ENCODE measurements around the gene HSFX1. TPM values are rescaled to one million over a fixed set of nuclear protein-coding genes. Genes with fewer than 3 reads are reported as not detected.
A peak's percentile ranks its signal among the peaks of the same experiment; 100 is the strongest.
"Not testable (repeated sequence)": the region's sequence is repeated elsewhere in the genome, so short reads cannot be mapped to it uniquely, and the experiment has no call there.

HSFX1 gene, protein sequence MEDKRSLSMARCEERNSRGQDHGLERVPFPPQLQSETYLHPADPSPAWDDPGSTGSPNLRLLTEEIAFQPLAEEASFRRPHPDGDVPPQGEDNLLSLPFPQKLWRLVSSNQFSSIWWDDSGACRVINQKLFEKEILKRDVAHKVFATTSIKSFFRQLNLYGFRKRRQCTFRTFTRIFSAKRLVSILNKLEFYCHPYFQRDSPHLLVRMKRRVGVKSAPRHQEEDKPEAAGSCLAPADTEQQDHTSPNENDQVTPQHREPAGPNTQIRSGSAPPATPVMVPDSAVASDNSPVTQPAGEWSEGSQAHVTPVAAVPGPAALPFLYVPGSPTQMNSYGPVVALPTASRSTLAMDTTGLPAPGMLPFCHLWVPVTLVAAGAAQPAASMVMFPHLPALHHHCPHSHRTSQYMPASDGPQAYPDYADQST
- total RNA-seq: 0.35 and 2.2 TPM in 2 replicates

- not testable (repeated sequence) for DNase-seq (ENCODE audit: low read depth)
Observed at GRCh38 chrX:149773768-149774167, at the start of gene HSFX1. Gene HSFX1 (plus strand): TSS chrX:149774068. CDS start chrX:149774682, 614 bp downstream.

- not testable (repeated sequence) for DNase-seq (ENCODE audit: low read depth)
Observed at GRCh38 chrX:149727308-149727707, 46.6 kb upstream of the HSFX1 start.

GRCh38 chrX:149742269-149742668 lies 31.6 kb upstream of the HSFX1 start:
- DNase-seq (ENCODE audit: low read depth): not testable (repeated sequence)

DNA sequence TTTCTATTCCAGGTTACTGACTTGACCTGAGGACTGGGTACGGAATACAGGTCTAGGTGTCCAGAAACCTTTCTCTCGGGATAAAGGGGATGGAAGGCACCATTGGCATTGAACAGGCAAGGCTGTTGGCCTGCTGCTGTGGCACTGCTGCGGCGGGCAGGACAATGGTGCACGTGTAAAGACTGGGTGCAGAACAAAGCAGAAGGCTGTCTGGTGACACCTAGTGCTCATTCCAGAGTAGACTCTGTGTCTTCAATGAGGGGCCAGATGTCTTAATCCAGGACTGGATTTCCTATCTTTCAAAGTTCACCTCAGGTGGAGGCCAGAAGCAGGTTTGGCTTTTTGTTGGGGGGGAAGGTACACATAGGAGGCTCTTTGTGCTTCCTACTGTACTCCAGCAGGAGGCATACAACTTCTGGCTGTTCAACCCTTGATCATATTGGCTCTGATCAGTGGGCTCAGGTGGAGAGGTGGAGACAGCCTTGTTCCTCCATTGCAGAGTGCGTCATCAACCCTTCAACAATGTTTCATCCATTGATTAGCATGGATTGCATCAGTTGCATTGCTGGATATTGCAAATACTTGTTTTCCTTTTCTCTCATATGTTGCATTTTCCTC lies 27.4 kb upstream of the HSFX1 start:
- not testable (repeated sequence) for DNase-seq (ENCODE audit: low read depth)

- DNase-seq (ENCODE audit: low read depth): no peak
Observed at GRCh38 chrX:149757206-149758067, 16.4 kb upstream of the HSFX1 start.

- DNase-seq (ENCODE audit: low read depth): no peak
Observed at GRCh38 chrX:149758068-149758714, 15.7 kb upstream of the HSFX1 start.

DNA sequence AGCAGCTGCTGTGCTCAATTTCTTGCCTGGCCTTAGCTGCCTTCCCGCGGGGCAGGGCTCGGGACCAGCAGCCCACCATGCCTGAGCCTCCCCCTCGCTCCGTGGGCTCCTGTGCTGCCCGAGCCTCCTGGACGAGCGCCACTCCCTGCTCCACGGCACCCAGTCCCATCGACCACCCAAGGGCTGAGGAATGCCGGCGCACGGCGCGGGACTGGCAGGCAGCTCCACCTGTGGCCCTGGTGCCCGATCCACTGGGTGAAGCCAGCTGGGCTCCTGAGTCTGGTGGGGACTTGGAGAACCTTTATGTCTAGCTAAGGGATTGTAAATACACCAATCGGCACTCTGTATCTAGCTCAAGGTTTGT lies 15.2 kb upstream of the HSFX1 start:
- DNase-seq (ENCODE audit: low read depth): not testable (repeated sequence)

DNA sequence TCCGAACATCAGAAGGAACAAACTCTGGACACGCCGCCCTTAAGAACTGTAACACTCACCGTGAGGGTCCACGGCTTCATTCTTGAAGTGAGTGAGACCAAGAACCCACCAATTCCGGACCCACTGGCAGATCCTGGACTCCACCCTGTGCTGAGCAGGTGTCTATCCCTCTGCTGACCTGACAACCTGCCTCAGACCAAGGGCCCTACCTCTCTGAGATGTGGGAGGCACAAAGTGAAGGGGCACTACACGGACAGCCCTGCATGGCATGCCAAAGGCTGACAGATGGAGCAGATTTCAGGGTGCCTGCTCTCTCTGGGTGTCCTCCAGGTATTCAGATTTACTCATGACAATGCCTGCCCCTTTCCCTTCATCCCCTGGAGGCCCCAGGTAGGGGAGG lies 14.0 kb upstream of the HSFX1 start:
- DNase-seq (ENCODE audit: low read depth): no peak

GRCh38 chrX:149760965-149761364 lies 12.9 kb upstream of the HSFX1 start:
- DNase-seq (ENCODE audit: low read depth): no peak

DNA sequence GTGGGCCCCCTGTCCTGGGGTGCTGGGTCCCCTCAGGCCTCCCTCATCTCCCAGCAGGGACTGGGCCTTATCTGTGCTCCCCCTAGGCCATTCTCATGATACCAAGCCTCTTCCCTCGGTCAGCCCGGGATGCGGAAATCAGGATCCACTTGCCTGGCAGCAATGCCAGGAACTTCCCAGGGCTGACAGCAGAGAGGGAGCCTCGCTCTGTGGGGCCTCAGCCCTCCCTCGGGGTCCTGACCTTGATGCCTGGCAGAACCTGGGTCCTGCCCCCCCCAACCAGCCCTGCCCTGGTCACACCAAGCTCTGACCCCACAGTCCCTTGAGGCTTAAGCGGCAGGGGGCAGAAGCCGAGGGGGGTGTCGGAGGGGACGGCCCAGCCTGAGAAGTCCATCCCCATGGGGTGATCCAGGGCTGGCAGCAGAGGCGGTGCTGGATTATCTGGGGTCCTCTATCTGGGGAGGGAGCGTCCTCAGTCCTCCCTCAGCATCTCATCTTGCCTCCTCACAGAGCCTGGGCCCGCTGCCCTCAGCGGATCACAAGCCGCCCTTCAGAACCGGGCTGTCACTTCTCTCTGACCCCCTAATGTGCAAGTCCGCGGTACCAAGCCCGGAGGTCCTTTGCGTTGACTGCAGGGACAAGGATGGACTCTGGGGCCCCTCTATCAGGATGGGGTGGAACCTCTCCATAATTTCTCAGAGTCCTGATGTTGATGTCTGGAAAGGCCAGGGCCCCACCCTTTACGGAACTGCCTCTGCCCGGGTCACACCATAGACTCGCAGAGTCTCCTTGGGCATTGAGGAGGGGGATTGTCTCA lies 11.8 kb upstream of the HSFX1 start:
- DNase-seq (ENCODE audit: low read depth): not testable (repeated sequence)

GRCh38 chrX:149762696-149763614 lies 10.9 kb upstream of the HSFX1 start:
- DNase-seq (ENCODE audit: low read depth): no peak

GRCh38 chrX:149770344-149770743 lies 3.5 kb upstream of the HSFX1 start:
- DNase-seq (ENCODE audit: low read depth): not testable (repeated sequence)

- not testable (repeated sequence) for DNase-seq (ENCODE audit: low read depth)
Observed at GRCh38 chrX:149773026-149773425, 842 bp upstream of the HSFX1 start.

DNA sequence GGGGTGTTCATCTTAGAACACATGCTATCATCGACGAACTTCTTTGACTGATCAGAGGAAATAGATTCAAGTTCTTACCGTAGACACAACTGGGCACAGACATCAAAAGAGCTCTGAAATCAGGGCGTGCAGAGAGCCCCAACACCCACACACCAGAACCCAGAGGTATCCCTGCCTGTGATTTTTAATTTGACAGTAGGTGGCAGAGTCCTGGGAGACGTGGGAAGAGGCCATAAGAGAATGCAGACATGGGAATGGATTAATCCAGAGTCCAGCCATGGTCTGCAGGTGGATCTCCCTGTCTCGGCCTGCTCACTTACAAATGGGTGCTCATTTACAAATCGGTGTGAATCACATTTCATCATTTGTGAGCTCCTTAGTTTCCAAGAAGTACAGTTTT lies 4.1 kb downstream of the HSFX1 start:
- DNase-seq (ENCODE audit: low read depth): not testable (repeated sequence)

DNA sequence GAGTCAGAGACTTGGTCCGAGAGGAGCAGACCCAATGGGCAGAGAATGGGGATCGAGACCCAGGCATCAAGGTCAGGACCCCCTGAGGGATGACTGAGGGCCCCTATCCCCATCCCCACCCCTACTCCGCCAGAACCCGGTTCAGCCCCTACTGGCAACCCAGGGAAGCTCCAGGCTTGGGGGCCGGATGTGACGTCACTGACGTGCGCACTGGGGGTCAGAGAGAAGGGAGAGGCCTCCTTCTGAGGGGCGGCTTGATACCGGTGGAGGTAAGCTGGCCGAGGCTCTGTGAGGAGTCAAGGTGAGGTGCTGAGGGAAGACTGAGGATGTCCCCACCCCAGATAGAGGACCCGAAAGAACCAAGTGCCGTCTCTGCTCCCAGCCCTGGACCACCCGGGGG lies 7.9 kb downstream of the HSFX1 start, which contains the start of gene MAGEA9:
Gene MAGEA9 (plus strand): TSS at position 204 of the 400 bp plus-strand sequence. CDS start 4,281 bp downstream, outside the sequence.
- not testable (repeated sequence) for DNase-seq (ENCODE audit: low read depth)

DNA sequence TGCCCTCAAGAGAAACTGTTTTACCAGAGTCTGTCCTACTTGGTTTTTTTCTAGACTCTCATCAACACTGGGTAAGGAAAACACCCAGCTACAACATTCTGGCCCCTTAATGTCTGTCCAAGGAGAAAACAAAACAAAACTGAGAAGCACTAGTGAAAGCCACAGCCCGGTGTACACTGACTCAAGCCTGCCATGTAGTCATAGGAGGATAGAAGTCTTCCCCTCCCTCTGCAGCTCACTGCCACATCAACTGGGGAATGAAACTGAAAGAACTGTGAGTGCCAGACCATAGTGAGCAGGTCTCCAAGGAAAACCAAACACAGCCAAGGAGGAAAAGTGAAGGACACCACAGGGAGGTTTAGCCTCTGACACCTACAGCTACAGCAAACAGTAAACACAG lies 21.7 kb downstream of the HSFX1 start:
- not testable (repeated sequence) for DNase-seq (ENCODE audit: low read depth)

DNA sequence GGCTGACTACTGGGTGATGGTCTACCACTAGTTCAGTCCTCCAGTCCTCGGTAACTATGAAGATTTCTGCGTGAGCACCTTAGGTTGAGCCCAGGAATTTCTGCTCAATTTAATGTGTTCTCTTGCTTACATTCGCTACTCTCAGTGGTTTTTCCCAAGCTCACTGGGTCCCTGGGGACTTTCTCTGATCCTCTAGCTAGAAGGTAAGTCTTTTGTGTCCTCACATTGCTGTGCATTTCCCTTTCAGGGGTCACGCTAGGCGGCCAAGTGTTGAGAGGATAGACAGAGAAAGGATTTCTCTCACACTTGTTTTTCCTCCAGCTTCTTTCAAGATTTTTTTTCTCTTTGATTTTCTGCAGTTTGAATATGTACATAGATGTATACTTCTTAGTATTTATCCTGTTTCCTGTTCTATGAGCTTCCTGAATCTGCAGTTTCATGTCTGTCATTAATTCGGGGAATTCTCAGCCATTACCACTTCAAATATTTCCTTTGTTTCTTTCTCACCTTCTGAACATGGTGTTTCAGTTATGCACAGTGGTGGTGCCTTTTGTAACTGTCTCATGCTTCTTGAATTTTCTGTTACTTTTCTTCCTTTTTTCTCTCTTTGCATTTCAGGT lies 25.3 kb downstream of the HSFX1 start:
- no peak for DNase-seq (ENCODE audit: low read depth)

- peak; percentile 6 for DNase-seq (ENCODE audit: low read depth)
Observed at GRCh38 chrX:149799938-149800337, 26.1 kb downstream of the HSFX1 start.

GRCh38 chrX:149803458-149804062 lies 29.7 kb downstream of the HSFX1 start:
- DNase-seq (ENCODE audit: low read depth): no peak

All from renal cortical epithelial cell (primary cell).